Spinal cord (tissue), 10 donors: ENCODE measurements around the gene RASAL1. TPM values are rescaled to one million over a fixed set of nuclear protein-coding genes. Genes with fewer than 3 reads are reported as not detected.

Experiments used
- DNase-seq, 6 donors: peaks; one replicate each; pipeline versions ENCODE4 v3.0.0 to v3.0.0-alpha.2; 2013 to 2015; ENCODE audit warnings: low spot score in 6 of 6, low read depth in 4 of 6
- H3K27ac ChIP-seq: one replicate; pipeline ENCODE4 v1.5.1; 2013; ENCODE audit warnings: low read depth, low read length, control low read depth
- H3K27me3 ChIP-seq: one replicate; pipeline ENCODE4 v1.6.1; 2013; ENCODE audit warnings: low read length; ENCODE audit not compliant: control insufficient read depth, insufficient read depth
- H3K36me3 ChIP-seq: one replicate; pipeline ENCODE4 v1.6.1; 2013; ENCODE audit warnings: low read length; ENCODE audit not compliant: control insufficient read depth, insufficient read depth
- H3K4me1 ChIP-seq: one replicate; pipeline ENCODE4 v1.6.1; 2013; ENCODE audit warnings: low read length; ENCODE audit not compliant: control insufficient read depth, insufficient read depth
- H3K4me3 ChIP-seq: one replicate; pipeline ENCODE4 v1.5.1; 2013; ENCODE audit warnings: low read depth, low read length, control low read depth
- H3K9me3 ChIP-seq: one replicate; pipeline ENCODE4 v1.6.1; 2013; ENCODE audit warnings: low read length; ENCODE audit not compliant: control insufficient read depth, insufficient read depth
- WGBS: methylation state at CpG from one replicate; pipeline ENCODE4 v1.1.5; 2013; ENCODE audit warnings: missing lambda C conversion rate; ENCODE audit not compliant: insufficient coverage; 5-methylcytosine and 5-hydroxymethylcytosine counted together
- polyA plus RNA-seq, 2 donors: library from polyadenylated mRNA; unstranded; fragments of 120-200 nt; gene quantifications; one replicate each; pipeline ENCODE4 v1.2.1, GENCODE V29; 2013; ENCODE audit not compliant: insufficient read length in 2 of 2
- total RNA-seq, 2 donors: library from RNA; depleted of rRNA in 1 of 2; stranded (reverse); fragments of 120-200 nt in 1 of 2; fragments of >200 nt in 1 of 2; gene quantifications; one replicate each; pipeline versions ENCODE4 v1.2.3 to v1.2.4, GENCODE V29; 2013 to 2014
- donor health status: healthy.

The RASAL1 gene
- total and polyA plus RNA-seq, 4 donors, result 0.72 to 3.0 (median 2.4) TPM

GRCh38 chr12:113162102-113163029 is 26.8 kb upstream of the RASAL1 start:
- H3K27ac ChIP-seq, result no peak overlapping the region
- peaks cover 29% of the 10 kb centered on the region for H3K4me1 ChIP-seq
- no peak overlapping the region for H3K4me3 ChIP-seq
- H3K27me3 ChIP-seq, result peaks cover 2% of the 10 kb centered on the region
- H3K9me3 ChIP-seq, result no peaks in the 10 kb centered on the region
- DNase-seq, result peak in 2 of 6 donors; percentile 6 to 29
- 60% methylated on average over 20 of the region's 25 CpGs for WGBS
- H3K36me3 ChIP-seq, result peaks cover 96% of the 10 kb centered on the region

GRCh38 chr12:113161415-113162016 is 26.0 kb upstream of the RASAL1 start:
- Histone ChIP-seq H3K9me3 (no peaks in the 10 kb centered on the region), H3K4me3 (no peak overlapping the region), H3K27ac (no peak overlapping the region), H3K27me3 (peaks cover 2% of the 10 kb centered on the region), H3K4me1 (peaks cover 29% of the 10 kb centered on the region), H3K36me3 (peaks cover 92% of the 10 kb centered on the region)
- peak in 4 of 6 donors; percentile 64 to 98 (median 78) for DNase-seq
- 25% methylated on average over 12 of the region's 26 CpGs for WGBS

DNA sequence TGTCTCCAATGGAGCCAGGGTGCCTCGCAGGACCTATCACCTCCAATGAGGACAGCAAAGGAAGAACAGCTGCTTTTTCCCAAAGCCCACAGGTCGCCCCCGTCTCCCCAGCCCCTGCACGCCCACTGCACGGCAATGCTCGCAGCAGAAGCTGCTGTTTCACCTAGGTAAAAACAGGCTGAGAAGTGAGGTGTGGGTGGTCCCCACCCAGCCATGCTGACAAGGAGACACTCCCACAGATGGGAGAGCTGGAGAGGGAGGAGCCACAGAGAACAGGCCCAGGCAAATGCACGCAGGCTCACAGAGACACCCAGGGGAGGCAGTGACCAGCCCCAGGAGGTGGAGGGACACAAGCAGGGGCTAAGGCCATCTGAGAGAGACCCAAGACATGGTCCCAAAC is 24.4 kb upstream of the RASAL1 start:
- H3K36me3 ChIP-seq, result peaks cover 82% of the 10 kb centered on the region
- H3K4me1 ChIP-seq, result peaks cover 31% of the 10 kb centered on the region
- no peak overlapping the region for H3K4me3 ChIP-seq
- peaks cover 10% of the 10 kb centered on the region for H3K27me3 ChIP-seq
- no peak for DNase-seq
- no peaks in the 10 kb centered on the region for H3K9me3 ChIP-seq
- 91% methylated on average over 6 of the region's 7 CpGs for WGBS
- H3K27ac ChIP-seq, result no peak overlapping the region

DNA sequence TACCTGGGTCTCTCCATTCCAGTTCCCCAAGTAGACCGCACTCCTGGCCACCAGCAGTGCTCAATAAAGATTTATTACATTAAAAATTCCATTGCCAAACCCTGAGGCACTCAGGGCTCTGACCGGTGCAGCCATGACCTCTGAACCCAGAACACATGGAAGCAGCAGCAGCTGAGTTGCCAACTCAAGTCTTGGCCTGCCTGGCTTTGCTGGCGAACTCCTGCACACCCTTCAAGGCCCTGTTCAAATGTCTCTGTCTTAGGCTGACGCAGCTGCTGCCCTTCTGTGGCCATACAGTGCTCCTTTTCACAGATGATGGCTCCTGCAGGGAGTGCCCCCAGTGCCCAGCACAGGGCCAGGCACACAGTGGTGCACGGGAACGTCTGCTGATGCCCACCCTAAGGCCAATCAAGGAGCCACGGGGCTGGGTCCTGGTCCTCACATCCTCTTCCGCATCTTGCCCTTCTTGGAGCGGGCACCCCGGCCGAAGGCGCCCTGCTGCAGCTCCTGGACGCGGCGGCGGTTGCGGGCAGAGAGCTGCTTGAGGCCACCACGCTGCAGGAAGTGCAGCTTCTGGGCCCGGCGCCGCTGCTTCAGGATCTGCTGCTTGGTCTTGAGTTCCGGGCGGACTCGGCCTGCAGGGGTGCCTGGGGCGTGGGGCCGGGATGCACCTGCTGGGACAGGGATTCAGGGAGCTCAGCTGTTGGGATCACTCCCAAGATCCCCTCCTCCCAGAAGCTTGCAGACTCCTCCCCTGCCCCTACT is 23.1 kb upstream of the RASAL1 start:
- Histone ChIP-seq H3K4me3 (no peak overlapping the region), H3K36me3 (peaks cover 69% of the 10 kb centered on the region), H3K27ac (no peak overlapping the region), H3K27me3 (peaks cover 22% of the 10 kb centered on the region), H3K9me3 (no peaks in the 10 kb centered on the region), H3K4me1 (peaks cover 44% of the 10 kb centered on the region)
- 96% methylated on average over 24 of the region's 26 CpGs for WGBS
- DNase-seq, result no peak

- WGBS, result 85% methylated on average over 8 of the region's 12 CpGs
- Histone ChIP-seq H3K36me3 (peaks cover 56% of the 10 kb centered on the region), H3K9me3 (no peaks in the 10 kb centered on the region), H3K27ac (no peak overlapping the region), H3K4me1 (peaks cover 53% of the 10 kb centered on the region), H3K4me3 (no peak overlapping the region), H3K27me3 (peaks cover 32% of the 10 kb centered on the region)
- DNase-seq, result no peak
Measured at GRCh38 chr12:113157218-113157859, 21.8 kb upstream of the RASAL1 start.

GRCh38 chr12:113155646-113156045 is 20.1 kb upstream of the RASAL1 start:
- Histone ChIP-seq H3K27ac (no peak overlapping the region), H3K27me3 (peaks cover 37% of the 10 kb centered on the region), H3K36me3 (peaks cover 40% of the 10 kb centered on the region), H3K4me1 (peaks cover 39% of the 10 kb centered on the region), H3K4me3 (no peak overlapping the region), H3K9me3 (no peaks in the 10 kb centered on the region)
- WGBS, result 79% methylated on average over 5 of the region's 7 CpGs
- DNase-seq, result no peak

GRCh38 chr12:113155060-113155459 is 19.5 kb upstream of the RASAL1 start:
- 79% methylated on average over 9 of the region's 12 CpGs for WGBS
- peaks cover 37% of the 10 kb centered on the region for H3K27me3 ChIP-seq
- H3K27ac ChIP-seq, result no peak overlapping the region
- DNase-seq, result no peak
- H3K4me1 ChIP-seq, result peaks cover 39% of the 10 kb centered on the region
- no peaks in the 10 kb centered on the region for H3K9me3 ChIP-seq
- H3K36me3 ChIP-seq, result peaks cover 34% of the 10 kb centered on the region
- no peak overlapping the region for H3K4me3 ChIP-seq

GRCh38 chr12:113154351-113154973 is 18.9 kb upstream of the RASAL1 start:
- peak in 2 of 6 donors; percentile 39 to 54 for DNase-seq
- Histone ChIP-seq H3K27ac (no peak overlapping the region), H3K4me1 (peaks cover 39% of the 10 kb centered on the region), H3K9me3 (no peaks in the 10 kb centered on the region), H3K4me3 (no peak overlapping the region), H3K36me3 (peaks cover 28% of the 10 kb centered on the region), H3K27me3 (peaks cover 37% of the 10 kb centered on the region)
- 2% methylated on average over 46 of the region's 51 CpGs for WGBS
